PC-9 (cell line): ENCODE measurements around the gene BICC1. TPM values are rescaled to one million over a fixed set of nuclear protein-coding genes. Genes with fewer than 3 reads are reported as not detected.
A peak's percentile ranks its signal among the peaks of the same experiment; 100 is the strongest.

Experiments
- BruUV-seq: library from RNA; stranded (reverse); fragments of 400-500 nt; replicated peaks from 2 replicates; lab custom pipeline; 2021; lab: Mats Ljungman, UMichigan
- CTCF ChIA-PET: fragments of 300-600 bp; sonication (Branson Sonifier 250); formaldehyde crosslinking; loops from one replicate; lab custom pipeline; 2022; ENCODE audit warnings: antibody characterized with exemption; lab: Charles Lee
- POLR2A ChIA-PET: fragments of 300-600 bp; sonication (Branson Sonifier 250); formaldehyde crosslinking; loops from one replicate; lab custom pipeline; 2022; ENCODE audit warnings: antibody characterized with exemption; ENCODE audit not compliant: unreplicated experiment; lab: Charles Lee
- DNase-seq, 2 experiments: peaks; one replicate each; pipeline versions ENCODE4 v3.0.0 to v3.0.0-alpha.2; 2015 to 2022; ENCODE audit warnings: mixed read lengths in 1 of 2
- H2AFZ ChIP-seq: fragments of 200-600 bp; sonication (generic); 2 replicates; pipeline ENCODE4 v1.8.1; 2017; ENCODE audit warnings: antibody characterized with exemption
- H3F3A ChIP-seq: fragments of 200-600 bp; sonication (generic); 2 replicates; pipeline ENCODE4 v1.8.1; 2017; ENCODE audit warnings: antibody characterized with exemption, mild to moderate bottlenecking, low read depth; ENCODE audit not compliant: insufficient read depth
- H3K27ac ChIP-seq: fragments of 200-600 bp; sonication (generic); 2 replicates; pipeline ENCODE4 v1.6.1; 2016; ENCODE audit warnings: mixed run types
- H3K27me3 ChIP-seq: fragments of 200-600 bp; sonication (generic); 2 replicates; pipeline ENCODE4 v1.6.1; 2016; ENCODE audit warnings: low read depth, mixed run types; ENCODE audit not compliant: insufficient read depth
- H3K36me3 ChIP-seq: fragments of 200-600 bp; sonication (generic); 2 replicates; pipeline ENCODE4 v1.6.1; 2016; ENCODE audit warnings: low read depth, mixed run types
- H3K4me1 ChIP-seq: fragments of 200-600 bp; sonication (generic); replicated peaks from 2 replicates; pipeline ENCODE4 v1.6.1; 2016; ENCODE audit warnings: mixed run types; ENCODE audit not compliant: insufficient read depth
- H3K4me2 ChIP-seq: fragments of 200-600 bp; sonication (generic); 2 replicates; pipeline ENCODE4 v1.6.1; 2017; ENCODE audit warnings: mixed run types
- H3K4me3 ChIP-seq: fragments of 200-600 bp; sonication (generic); 2 replicates; pipeline ENCODE4 v1.6.1; 2016; ENCODE audit warnings: mixed run types
- H3K79me2 ChIP-seq: fragments of 200-600 bp; sonication (generic); 2 replicates; pipeline ENCODE4 v1.6.1; 2017; ENCODE audit warnings: low read depth, mixed run types
- H3K9me2 ChIP-seq: fragments of 200-600 bp; sonication (generic); 2 replicates; pipeline ENCODE4 v1.8.1; 2017; ENCODE audit warnings: mild to moderate bottlenecking; ENCODE audit not compliant: insufficient read depth
- H3K9me3 ChIP-seq: fragments of 200-600 bp; sonication (generic); 2 replicates; pipeline ENCODE4 v1.8.1; 2016; ENCODE audit warnings: low read depth; ENCODE audit not compliant: insufficient read depth
- H4K20me1 ChIP-seq: fragments of 200-600 bp; sonication (generic); 2 replicates; pipeline ENCODE4 v1.8.1; 2017; ENCODE audit not compliant: insufficient read depth
- EZH2 ChIP-seq: fragments of 200-600 bp; sonication (generic); IDR thresholded peaks from 2 replicates; pipeline ENCODE4 v1.8.0; 2017; ENCODE audit warnings: antibody characterized with exemption, low read depth
- intact Hi-C: fragments of 100-400 bp; cut with micrococcal nuclease; formaldehyde crosslinking; loops from one replicate; pipeline ENCODE4 v1.10.0; 2022; ENCODE audit not compliant: unreplicated experiment
- total RNA-seq: library from RNA; stranded (reverse); gene quantifications from 2 replicates; pipeline ENCODE4 v1.2.3, GENCODE V29; 2021
- TF ChIP-seq, protein P1 (sequence below): fragments of 200-600 bp; sonication (generic); conservative IDR thresholded peaks from 2 replicates; pipeline ENCODE4 v1.6.1; 2017; ENCODE audit warnings: mixed run types, antibody characterized with exemption, mild to moderate bottlenecking, moderate library complexity

Gene BICC1
- total RNA-seq, 1 experiment from 2014 or later = not detected

- Histone ChIP-seq H3F3A (no peaks in the 10 kb centered on the region), H3K36me3 (no peaks in the 10 kb centered on the region), H4K20me1 (no peaks in the 10 kb centered on the region), H3K9me2 (peaks cover 16% of the 10 kb centered on the region; the same call in 1 of the 2 replicates), H3K9me3 (0 out of 2 replicates have a peak, but pooled peaks cover 4% of the 10 kb centered on the region), H3K4me1 (no peaks in the 10 kb centered on the region), H3K27ac (no peak overlapping the region), H3K79me2 (no peaks in the 10 kb centered on the region), H3K4me3 (no peak overlapping the region), H3K4me2 (no peak overlapping the region), H2AFZ (no peak overlapping the region), H3K27me3 (no peaks in the 10 kb centered on the region)
- POLR2A ChIA-PET = no interaction called here
- CTCF ChIA-PET = no interaction called here
- no peak for TF ChIP-seq EZH2
- TF ChIP-seq, protein P1, sequence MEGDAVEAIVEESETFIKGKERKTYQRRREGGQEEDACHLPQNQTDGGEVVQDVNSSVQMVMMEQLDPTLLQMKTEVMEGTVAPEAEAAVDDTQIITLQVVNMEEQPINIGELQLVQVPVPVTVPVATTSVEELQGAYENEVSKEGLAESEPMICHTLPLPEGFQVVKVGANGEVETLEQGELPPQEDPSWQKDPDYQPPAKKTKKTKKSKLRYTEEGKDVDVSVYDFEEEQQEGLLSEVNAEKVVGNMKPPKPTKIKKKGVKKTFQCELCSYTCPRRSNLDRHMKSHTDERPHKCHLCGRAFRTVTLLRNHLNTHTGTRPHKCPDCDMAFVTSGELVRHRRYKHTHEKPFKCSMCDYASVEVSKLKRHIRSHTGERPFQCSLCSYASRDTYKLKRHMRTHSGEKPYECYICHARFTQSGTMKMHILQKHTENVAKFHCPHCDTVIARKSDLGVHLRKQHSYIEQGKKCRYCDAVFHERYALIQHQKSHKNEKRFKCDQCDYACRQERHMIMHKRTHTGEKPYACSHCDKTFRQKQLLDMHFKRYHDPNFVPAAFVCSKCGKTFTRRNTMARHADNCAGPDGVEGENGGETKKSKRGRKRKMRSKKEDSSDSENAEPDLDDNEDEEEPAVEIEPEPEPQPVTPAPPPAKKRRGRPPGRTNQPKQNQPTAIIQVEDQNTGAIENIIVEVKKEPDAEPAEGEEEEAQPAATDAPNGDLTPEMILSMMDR = no peak
- no TSS peak for BruUV-seq
- intact Hi-C loops = no loop called here
- peak in 1 of 2 experiments; percentile 35 for DNase-seq
These were observed 41.6 kb downstream of the BICC1 start for GRCh38 chr10:58554316-58554715.

DNA sequence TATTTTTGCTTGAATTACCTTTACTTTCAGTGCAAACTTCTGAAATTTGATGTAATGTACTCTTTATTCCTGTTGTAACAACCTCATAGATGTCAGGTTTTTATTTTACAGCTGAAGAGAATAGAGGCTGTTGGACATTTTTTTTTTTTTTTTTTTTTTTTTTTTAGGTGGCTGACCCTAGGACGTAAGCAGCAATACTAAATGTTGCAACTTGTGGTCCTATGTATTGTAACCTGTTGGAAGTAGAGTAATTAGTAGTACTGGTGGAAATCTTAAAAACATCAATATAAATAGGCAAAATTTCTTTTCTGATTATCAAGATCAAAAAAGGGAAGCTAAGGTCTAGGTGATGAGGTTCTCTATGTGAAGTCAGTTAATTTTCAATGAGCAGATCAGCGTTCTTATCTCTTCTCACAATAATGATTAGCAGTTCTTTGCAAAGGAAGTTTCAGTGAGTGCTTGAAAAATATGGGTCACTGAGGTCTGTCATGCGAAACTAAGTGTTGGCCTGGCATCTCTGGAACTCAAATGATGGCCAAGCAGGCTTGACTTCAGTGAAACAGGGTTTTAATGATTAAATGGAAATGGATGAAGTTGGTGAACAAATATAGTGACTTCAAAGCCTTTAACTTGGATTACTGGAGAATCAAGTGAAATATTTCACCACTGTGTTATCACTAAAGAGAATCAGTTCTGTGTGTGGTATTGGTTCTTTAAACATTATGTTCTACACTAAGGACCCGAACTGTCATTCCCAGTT lies 42.7 kb downstream of the BICC1 start:
- Histone ChIP-seq H2AFZ (no peak overlapping the region), H3K4me1 (no peaks in the 10 kb centered on the region), H3K27me3 (no peaks in the 10 kb centered on the region), H3K36me3 (no peaks in the 10 kb centered on the region), H3K27ac (no peak overlapping the region), H3K9me2 (peaks cover 16% of the 10 kb centered on the region; the same call in 1 of the 2 replicates), H3F3A (no peaks in the 10 kb centered on the region), H3K9me3 (0 out of 2 replicates have a peak, but pooled peaks cover 4% of the 10 kb centered on the region), H3K4me3 (no peak overlapping the region), H3K4me2 (no peak overlapping the region), H3K79me2 (no peaks in the 10 kb centered on the region), H4K20me1 (no peaks in the 10 kb centered on the region)
- CTCF ChIA-PET = no interaction called here
- DNase-seq = no peak
- no TSS peak for BruUV-seq
- intact Hi-C loops = no loop called here
- TF ChIP-seq EZH2 = no peak
- TF ChIP-seq, protein P1 = no peak
- POLR2A ChIA-PET = interaction anchor here (0.7 kb wide), 1 partner anchor 1351 kb away, joined by 3 read pairs; the partner anchor contains the start of gene CCDC6

DNA sequence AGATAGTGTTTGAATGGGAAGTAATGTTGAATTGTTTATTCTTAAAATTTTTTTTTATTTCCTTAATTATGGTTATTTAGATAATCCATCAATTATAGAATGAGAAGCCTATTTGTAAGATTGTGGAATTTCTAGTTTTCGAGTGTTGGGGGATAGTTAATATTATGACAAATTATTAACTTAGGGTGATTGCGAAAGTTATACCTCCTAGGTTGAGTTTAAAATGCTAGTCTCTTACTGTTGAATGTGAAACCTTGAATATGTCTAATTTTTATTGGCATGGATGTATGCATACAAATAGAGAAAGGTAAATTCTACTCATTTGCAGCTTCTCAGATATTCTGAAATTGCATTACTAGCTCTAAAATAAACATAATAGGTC lies 43.2 kb downstream of the BICC1 start:
- no TSS peak for BruUV-seq
- POLR2A ChIA-PET = no interaction called here
- TF ChIP-seq, protein P1 = no peak
- no peak for TF ChIP-seq EZH2
- H3K27ac ChIP-seq = no peak overlapping the region
- H3K27me3 ChIP-seq = no peaks in the 10 kb centered on the region
- H3F3A ChIP-seq = no peaks in the 10 kb centered on the region
- no peaks in the 10 kb centered on the region for H4K20me1 ChIP-seq
- no peaks in the 10 kb centered on the region for H3K79me2 ChIP-seq
- no peaks in the 10 kb centered on the region for H3K4me1 ChIP-seq
- intact Hi-C loops = no loop called here
- H2AFZ ChIP-seq = no peak overlapping the region
- no peak overlapping the region for H3K4me2 ChIP-seq
- no peak overlapping the region for H3K4me3 ChIP-seq
- peaks cover 13% of the 10 kb centered on the region; the same call in 1 of the 2 replicates for H3K9me2 ChIP-seq
- H3K36me3 ChIP-seq = no peaks in the 10 kb centered on the region
- 0 out of 2 replicates have a peak, but pooled peaks cover 4% of the 10 kb centered on the region for H3K9me3 ChIP-seq
- CTCF ChIA-PET = no interaction called here
- no peak for DNase-seq
